Measurements from ENCODE around the gene OTULIN.

OTULIN gene

GRCh38 chr5:14727428-14727865 lies 62.9 kb downstream of the OTULIN start:
- Mint-ChIP-seq H3K27me3 (ENCODE audit: low read depth) (no peaks in the 10 kb centered on the region), H3K4me3 (no peak overlapping the region), H3K4me1 (ENCODE audit: low read depth) (peaks cover 2% of the 10 kb centered on the region), H3K36me3 (ENCODE audit: low read depth) (peaks cover 33% of the 10 kb centered on the region), H3K9me3 (no peaks in the 10 kb centered on the region), H3K27ac (no peak overlapping the region)
- DNase-seq (ENCODE audit: low spot score): peak; percentile 57

- no peak for DNase-seq (ENCODE audit: low spot score)
- H3K36me3 Mint-ChIP-seq (ENCODE audit: low read depth): peaks cover 28% of the 10 kb centered on the region
- no peak overlapping the region for H3K4me3 Mint-ChIP-seq
- H3K27me3 Mint-ChIP-seq (ENCODE audit: low read depth): no peaks in the 10 kb centered on the region
- peaks cover 2% of the 10 kb centered on the region for H3K4me1 Mint-ChIP-seq (ENCODE audit: low read depth)
- no peak overlapping the region for H3K27ac Mint-ChIP-seq
- H3K9me3 Mint-ChIP-seq: no peaks in the 10 kb centered on the region
Measured at GRCh38 chr5:14727928-14728458, 63.5 kb downstream of the OTULIN start.

GRCh38 chr5:14728459-14728938 lies 64.0 kb downstream of the OTULIN start:
- no peaks in the 10 kb centered on the region for H3K27me3 Mint-ChIP-seq (ENCODE audit: low read depth)
- peaks cover 26% of the 10 kb centered on the region for H3K36me3 Mint-ChIP-seq (ENCODE audit: low read depth)

GRCh38 chr5:14729448-14730385 lies 65.2 kb downstream of the OTULIN start:
- no peaks in the 10 kb centered on the region for H3K27me3 Mint-ChIP-seq (ENCODE audit: low read depth)
- no peaks in the 10 kb centered on the region for H3K9me3 Mint-ChIP-seq
- H3K27ac Mint-ChIP-seq: no peak overlapping the region
- DNase-seq (ENCODE audit: low spot score): no peak
- H3K4me3 Mint-ChIP-seq: no peak overlapping the region
- peaks cover 2% of the 10 kb centered on the region for H3K4me1 Mint-ChIP-seq (ENCODE audit: low read depth)
- peaks cover 19% of the 10 kb centered on the region for H3K36me3 Mint-ChIP-seq (ENCODE audit: low read depth)

More at GRCh38 chr5:14728459-14728938, 64.0 kb downstream of the OTULIN start:
- Mint-ChIP-seq H3K4me3 (no peak overlapping the region), H3K9me3 (no peaks in the 10 kb centered on the region), H3K27ac (no peak overlapping the region), H3K4me1 (ENCODE audit: low read depth) (peaks cover 2% of the 10 kb centered on the region)
- no peak for DNase-seq (ENCODE audit: low spot score)

- H3K27ac Mint-ChIP-seq: no peak overlapping the region
- H3K4me1 Mint-ChIP-seq (ENCODE audit: low read depth): peaks cover 2% of the 10 kb centered on the region
Measured at GRCh38 chr5:14730466-14730865, 65.9 kb downstream of the OTULIN start.

GRCh38 chr5:14730881-14731280 lies 66.4 kb downstream of the OTULIN start:
- H3K36me3 Mint-ChIP-seq (ENCODE audit: low read depth): peaks cover 10% of the 10 kb centered on the region
- DNase-seq (ENCODE audit: low spot score): no peak
- peaks cover 2% of the 10 kb centered on the region for H3K4me1 Mint-ChIP-seq (ENCODE audit: low read depth)
- no peak overlapping the region for H3K4me3 Mint-ChIP-seq
- H3K27me3 Mint-ChIP-seq (ENCODE audit: low read depth): no peaks in the 10 kb centered on the region
- H3K9me3 Mint-ChIP-seq: no peaks in the 10 kb centered on the region
- H3K27ac Mint-ChIP-seq: no peak overlapping the region

More at GRCh38 chr5:14730466-14730865, 65.9 kb downstream of the OTULIN start:
- DNase-seq (ENCODE audit: low spot score): no peak
- Mint-ChIP-seq H3K4me3 (no peak overlapping the region), H3K36me3 (ENCODE audit: low read depth) (peaks cover 13% of the 10 kb centered on the region), H3K9me3 (no peaks in the 10 kb centered on the region), H3K27me3 (ENCODE audit: low read depth) (no peaks in the 10 kb centered on the region)

- Mint-ChIP-seq H3K36me3 (ENCODE audit: low read depth) (peaks cover 5% of the 10 kb centered on the region), H3K27ac (no peak overlapping the region), H3K4me3 (no peak overlapping the region), H3K9me3 (no peaks in the 10 kb centered on the region), H3K4me1 (ENCODE audit: low read depth) (no peaks in the 10 kb centered on the region), H3K27me3 (ENCODE audit: low read depth) (no peaks in the 10 kb centered on the region)
- DNase-seq (ENCODE audit: low spot score): no peak
Measured at GRCh38 chr5:14732991-14733390, 68.5 kb downstream of the OTULIN start.

- no peak overlapping the region for H3K27ac Mint-ChIP-seq
- H3K4me3 Mint-ChIP-seq: no peak overlapping the region
- H3K27me3 Mint-ChIP-seq (ENCODE audit: low read depth): no peaks in the 10 kb centered on the region
- no peaks in the 10 kb centered on the region for H3K4me1 Mint-ChIP-seq (ENCODE audit: low read depth)
- peaks cover 8% of the 10 kb centered on the region for H3K36me3 Mint-ChIP-seq (ENCODE audit: low read depth)
- no peaks in the 10 kb centered on the region for H3K9me3 Mint-ChIP-seq
- no peak for DNase-seq (ENCODE audit: low spot score)
Measured at GRCh38 chr5:14733661-14734060, 69.1 kb downstream of the OTULIN start.

- Mint-ChIP-seq H3K4me1 (ENCODE audit: low read depth) (no peaks in the 10 kb centered on the region), H3K27ac (no peak overlapping the region), H3K9me3 (no peaks in the 10 kb centered on the region), H3K4me3 (no peak overlapping the region), H3K36me3 (ENCODE audit: low read depth) (peaks cover 10% of the 10 kb centered on the region), H3K27me3 (ENCODE audit: low read depth) (no peaks in the 10 kb centered on the region)
- no peak for DNase-seq (ENCODE audit: low spot score)
Measured at GRCh38 chr5:14734396-14734795, 69.9 kb downstream of the OTULIN start.

GRCh38 chr5:14735944-14736343 lies 71.4 kb downstream of the OTULIN start:
- Mint-ChIP-seq H3K4me1 (ENCODE audit: low read depth) (no peaks in the 10 kb centered on the region), H3K9me3 (no peaks in the 10 kb centered on the region), H3K36me3 (ENCODE audit: low read depth) (peaks cover 13% of the 10 kb centered on the region), H3K27ac (no peak overlapping the region), H3K27me3 (ENCODE audit: low read depth) (no peaks in the 10 kb centered on the region), H3K4me3 (no peak overlapping the region)
- no peak for DNase-seq (ENCODE audit: low spot score)

- Mint-ChIP-seq H3K9me3 (no peaks in the 10 kb centered on the region), H3K27ac (no peak overlapping the region), H3K27me3 (ENCODE audit: low read depth) (no peaks in the 10 kb centered on the region), H3K4me3 (no peak overlapping the region), H3K4me1 (ENCODE audit: low read depth) (peaks cover 11% of the 10 kb centered on the region), H3K36me3 (ENCODE audit: low read depth) (peaks cover 20% of the 10 kb centered on the region)
- DNase-seq (ENCODE audit: low spot score): no peak
Measured at GRCh38 chr5:14737291-14737690, 72.8 kb downstream of the OTULIN start.

- Mint-ChIP-seq H3K36me3 (ENCODE audit: low read depth) (peaks cover 27% of the 10 kb centered on the region), H3K9me3 (no peaks in the 10 kb centered on the region), H3K4me3 (no peak overlapping the region), H3K27ac (no peak overlapping the region), H3K27me3 (ENCODE audit: low read depth) (no peaks in the 10 kb centered on the region), H3K4me1 (ENCODE audit: low read depth) (peaks cover 14% of the 10 kb centered on the region)
- no peak for DNase-seq (ENCODE audit: low spot score)
Measured at GRCh38 chr5:14738050-14738449, 73.5 kb downstream of the OTULIN start.

- H3K4me3 Mint-ChIP-seq: no peak overlapping the region
- DNase-seq (ENCODE audit: low spot score): no peak
- H3K27ac Mint-ChIP-seq: no peak overlapping the region
- peaks cover 19% of the 10 kb centered on the region for H3K4me1 Mint-ChIP-seq (ENCODE audit: low read depth)
- H3K36me3 Mint-ChIP-seq (ENCODE audit: low read depth): peaks cover 29% of the 10 kb centered on the region
- H3K27me3 Mint-ChIP-seq (ENCODE audit: low read depth): no peaks in the 10 kb centered on the region
- no peaks in the 10 kb centered on the region for H3K9me3 Mint-ChIP-seq
Measured at GRCh38 chr5:14739538-14739937, 75.0 kb downstream of the OTULIN start.

- no peak overlapping the region for H3K4me3 Mint-ChIP-seq
- no peaks in the 10 kb centered on the region for H3K27me3 Mint-ChIP-seq (ENCODE audit: low read depth)
- no peak overlapping the region for H3K27ac Mint-ChIP-seq
- H3K36me3 Mint-ChIP-seq (ENCODE audit: low read depth): peaks cover 29% of the 10 kb centered on the region
- no peaks in the 10 kb centered on the region for H3K9me3 Mint-ChIP-seq
- DNase-seq (ENCODE audit: low spot score): no peak
- peaks cover 19% of the 10 kb centered on the region for H3K4me1 Mint-ChIP-seq (ENCODE audit: low read depth)
Measured at GRCh38 chr5:14739981-14740380, 75.5 kb downstream of the OTULIN start.
